ENCODE measurements around the gene CYP1A2. TPM values are rescaled to one million over a fixed set of nuclear protein-coding genes. Genes with fewer than 3 reads are reported as not detected.

The CYP1A2 gene
- total and polyA plus RNA-seq, 2 of the 13 experiments (the other 11 are each of a cell fraction or from before 2014, with no cell fraction given): 0.07 TPM; not detected in 1

DNA sequence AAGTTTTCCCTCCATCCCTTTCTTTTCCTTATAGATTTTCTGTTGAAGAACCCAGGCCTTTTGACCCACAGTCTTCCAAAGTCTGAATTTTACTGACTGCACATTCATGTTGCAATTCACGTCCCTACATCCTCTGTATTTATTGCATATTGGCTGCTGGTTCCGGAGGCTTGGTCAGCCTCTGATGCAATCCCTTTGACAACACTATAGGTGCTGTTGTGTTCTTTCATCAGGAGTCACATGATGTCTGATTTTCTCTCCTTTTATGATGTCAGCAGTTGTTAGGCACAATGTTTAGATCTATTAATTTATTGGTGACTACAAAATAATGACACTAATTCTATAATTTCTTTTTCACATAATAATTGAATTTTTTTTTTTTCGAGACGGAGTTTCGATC, 32.0 kb upstream of the CYP1A2 start (continued):
- TF ChIP-seq ZBTB46 (CRISPR knock-in tag; IDR thresholded peaks at IDR 0.05; ENCODE audit: borderline replicate concordance) (no peak), MEIS2 (CRISPR knock-in tag; IDR thresholded peaks at IDR 0.05) (no peak), ZSCAN31 (CRISPR knock-in tag; IDR thresholded peaks at IDR 0.05; ENCODE audit: low read depth) (no peak), ZNF841 (CRISPR knock-in tag; IDR thresholded peaks at IDR 0.05; ENCODE audit: borderline replicate concordance) (no peak), GABPB1 (CRISPR knock-in tag; IDR thresholded peaks at IDR 0.05) (peak; percentile 35; the same call in 1 of the 2 replicates), ZBTB21 (CRISPR knock-in tag; IDR thresholded peaks at IDR 0.05) (peak; percentile 96), REPIN1 (CRISPR knock-in tag; IDR thresholded peaks at IDR 0.05; ENCODE audit: borderline replicate concordance, low read depth) (no peak), BCL3 (CRISPR knock-in tag; IDR thresholded peaks at IDR 0.05) (no peak), CEBPG (CRISPR knock-in tag; IDR thresholded peaks at IDR 0.05) (peak; percentile 92), SMYD3 (CRISPR knock-in tag; IDR thresholded peaks at IDR 0.05) (no peak), SMC3 (IDR thresholded peaks at IDR 0.05; ENCODE audit: low read length) (0 out of 2 replicates have a peak, but pooled peaks have one; percentile 15), NR2F6 (IDR thresholded peaks at IDR 0.05) (no peak), NR2F6 (CRISPR knock-in tag; IDR thresholded peaks at IDR 0.05) (no peak), BCL6 (CRISPR knock-in tag; IDR thresholded peaks at IDR 0.05) (0 out of 2 replicates have a peak, but pooled peaks have one; percentile 20), SAP130 (CRISPR knock-in tag; IDR thresholded peaks at IDR 0.05; ENCODE audit: low read depth) (peak; percentile 57), SP140L (CRISPR knock-in tag; IDR thresholded peaks at IDR 0.05; ENCODE audit: borderline replicate concordance) (no peak), GATAD1 (CRISPR knock-in tag; IDR thresholded peaks at IDR 0.05) (0 out of 2 replicates have a peak, but pooled peaks have one; percentile 20)
- TF ChIP-seq, protein P1, sequence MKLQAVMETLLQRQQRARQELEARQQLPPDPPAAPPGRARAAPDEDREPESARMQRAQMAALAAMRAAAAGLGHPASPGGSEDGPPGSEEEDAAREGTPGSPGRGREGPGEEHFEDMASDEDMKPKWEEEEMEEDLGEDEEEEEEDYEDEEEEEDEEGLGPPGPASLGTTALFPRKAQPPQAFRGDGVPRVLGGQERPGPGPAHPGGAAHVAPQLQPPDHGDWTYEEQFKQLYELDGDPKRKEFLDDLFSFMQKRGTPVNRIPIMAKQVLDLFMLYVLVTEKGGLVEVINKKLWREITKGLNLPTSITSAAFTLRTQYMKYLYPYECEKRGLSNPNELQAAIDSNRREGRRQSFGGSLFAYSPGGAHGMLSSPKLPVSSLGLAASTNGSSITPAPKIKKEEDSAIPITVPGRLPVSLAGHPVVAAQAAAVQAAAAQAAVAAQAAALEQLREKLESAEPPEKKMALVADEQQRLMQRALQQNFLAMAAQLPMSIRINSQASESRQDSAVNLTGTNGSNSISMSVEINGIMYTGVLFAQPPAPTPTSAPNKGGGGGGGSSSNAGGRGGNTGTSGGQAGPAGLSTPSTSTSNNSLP (IDR thresholded peaks at IDR 0.05; ENCODE audit: low read depth, low read length): peak; percentile 29; the same call in 1 of the 2 replicates
- TF ChIP-seq, protein P2, sequence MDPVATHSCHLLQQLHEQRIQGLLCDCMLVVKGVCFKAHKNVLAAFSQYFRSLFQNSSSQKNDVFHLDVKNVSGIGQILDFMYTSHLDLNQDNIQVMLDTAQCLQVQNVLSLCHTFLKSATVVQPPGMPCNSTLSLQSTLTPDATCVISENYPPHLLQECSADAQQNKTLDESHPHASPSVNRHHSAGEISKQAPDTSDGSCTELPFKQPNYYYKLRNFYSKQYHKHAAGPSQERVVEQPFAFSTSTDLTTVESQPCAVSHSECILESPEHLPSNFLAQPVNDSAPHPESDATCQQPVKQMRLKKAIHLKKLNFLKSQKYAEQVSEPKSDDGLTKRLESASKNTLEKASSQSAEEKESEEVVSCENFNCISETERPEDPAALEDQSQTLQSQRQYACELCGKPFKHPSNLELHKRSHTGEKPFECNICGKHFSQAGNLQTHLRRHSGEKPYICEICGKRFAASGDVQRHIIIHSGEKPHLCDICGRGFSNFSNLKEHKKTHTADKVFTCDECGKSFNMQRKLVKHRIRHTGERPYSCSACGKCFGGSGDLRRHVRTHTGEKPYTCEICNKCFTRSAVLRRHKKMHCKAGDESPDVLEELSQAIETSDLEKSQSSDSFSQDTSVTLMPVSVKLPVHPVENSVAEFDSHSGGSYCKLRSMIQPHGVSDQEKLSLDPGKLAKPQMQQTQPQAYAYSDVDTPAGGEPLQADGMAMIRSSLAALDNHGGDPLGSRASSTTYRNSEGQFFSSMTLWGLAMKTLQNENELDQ (CRISPR knock-in tag; IDR thresholded peaks at IDR 0.05; ENCODE audit: borderline replicate concordance): no peak
- TF ChIP-seq, protein P3, sequence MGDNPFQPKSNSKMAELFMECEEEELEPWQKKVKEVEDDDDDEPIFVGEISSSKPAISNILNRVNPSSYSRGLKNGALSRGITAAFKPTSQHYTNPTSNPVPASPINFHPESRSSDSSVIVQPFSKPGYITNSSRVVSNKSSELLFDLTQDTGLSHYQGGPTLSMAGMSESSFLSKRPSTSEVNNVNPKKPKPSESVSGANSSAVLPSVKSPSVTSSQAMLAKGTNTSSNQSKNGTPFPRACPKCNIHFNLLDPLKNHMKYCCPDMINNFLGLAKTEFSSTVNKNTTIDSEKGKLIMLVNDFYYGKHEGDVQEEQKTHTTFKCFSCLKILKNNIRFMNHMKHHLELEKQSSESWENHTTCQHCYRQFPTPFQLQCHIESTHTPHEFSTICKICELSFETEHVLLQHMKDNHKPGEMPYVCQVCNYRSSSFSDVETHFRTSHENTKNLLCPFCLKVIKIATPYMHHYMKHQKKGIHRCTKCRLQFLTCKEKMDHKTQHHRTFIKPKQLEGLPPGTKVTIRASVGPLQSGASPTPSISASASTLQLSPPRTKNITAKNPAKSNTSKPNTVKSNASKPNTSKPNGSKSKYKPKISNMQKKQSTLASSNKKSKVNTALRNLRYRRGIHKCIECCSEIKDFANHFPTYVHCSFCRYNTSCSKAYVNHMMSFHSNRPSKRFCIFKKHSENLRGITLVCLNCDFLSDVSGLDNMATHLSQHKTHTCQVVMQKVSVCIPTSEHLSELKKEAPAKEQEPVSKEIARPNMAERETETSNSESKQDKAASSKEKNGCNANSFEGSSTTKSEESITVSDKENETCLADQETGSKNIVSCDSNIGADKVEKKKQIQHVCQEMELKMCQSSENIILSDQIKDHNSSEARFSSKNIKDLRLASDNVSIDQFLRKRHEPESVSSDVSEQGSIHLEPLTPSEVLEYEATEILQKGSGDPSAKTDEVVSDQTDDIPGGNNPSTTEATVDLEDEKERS (CRISPR knock-in tag; IDR thresholded peaks at IDR 0.05): no peak
